GM21723 (cell line): ENCODE results near the gene SLC24A3.

ENCODE experiments used
- ATAC-seq: cut with Tn5 transposase; IDR thresholded peaks from one replicate; pipeline ENCODE4 v1.9.1; 2021; ENCODE audit warnings: mild to moderate bottlenecking, moderate library complexity; ENCODE audit not compliant: unreplicated experiment

SLC24A3 gene

GRCh38 chr20:19380211-19380610 is 167.8 kb downstream of the SLC24A3 start:
- no peak for ATAC-seq

GRCh38 chr20:19381947-19382346 is 169.5 kb downstream of the SLC24A3 start:
- ATAC-seq: no peak

- ATAC-seq: no peak
Observed at GRCh38 chr20:19382386-19383340, 170.2 kb downstream of the SLC24A3 start.

GRCh38 chr20:19384940-19385339 is 172.5 kb downstream of the SLC24A3 start:
- no peak for ATAC-seq

- ATAC-seq: no peak
Observed at GRCh38 chr20:19387251-19387650, 174.8 kb downstream of the SLC24A3 start.

- no peak for ATAC-seq
Observed at GRCh38 chr20:19392344-19393130, 180.1 kb downstream of the SLC24A3 start.

GRCh38 chr20:19396460-19397081 is 184.1 kb downstream of the SLC24A3 start:
- ATAC-seq: no peak

GRCh38 chr20:19397226-19397625 is 184.8 kb downstream of the SLC24A3 start:
- ATAC-seq: no peak

GRCh38 chr20:19397666-19398065 is 185.2 kb downstream of the SLC24A3 start:
- ATAC-seq: no peak

GRCh38 chr20:19401096-19401495 is 188.7 kb downstream of the SLC24A3 start:
- no peak for ATAC-seq

GRCh38 chr20:19403549-19403948 is 191.1 kb downstream of the SLC24A3 start:
- ATAC-seq: no peak

GRCh38 chr20:19404826-19405225 is 192.4 kb downstream of the SLC24A3 start:
- no peak for ATAC-seq

- ATAC-seq: no peak
Observed at GRCh38 chr20:19405958-19406357, 193.5 kb downstream of the SLC24A3 start.

GRCh38 chr20:19406381-19406780 is 193.9 kb downstream of the SLC24A3 start:
- no peak for ATAC-seq

- no peak for ATAC-seq
Observed at GRCh38 chr20:19407196-19407595, 194.8 kb downstream of the SLC24A3 start.

- no peak for ATAC-seq
Observed at GRCh38 chr20:19407736-19408135, 195.3 kb downstream of the SLC24A3 start.

- no peak for ATAC-seq
Observed at GRCh38 chr20:19408971-19409370, 196.5 kb downstream of the SLC24A3 start.

GRCh38 chr20:19411811-19412210 is 199.4 kb downstream of the SLC24A3 start:
- no peak for ATAC-seq

GRCh38 chr20:19412254-19412653 is 199.8 kb downstream of the SLC24A3 start:
- ATAC-seq: no peak

GRCh38 chr20:19414600-19414999 is 202.2 kb downstream of the SLC24A3 start:
- no peak for ATAC-seq

GRCh38 chr20:19415786-19416185 is 203.3 kb downstream of the SLC24A3 start:
- no peak for ATAC-seq
